NCI-H460 (cell line): ENCODE data around the gene CIC. TPM values are rescaled to one million over a fixed set of nuclear protein-coding genes. Genes with fewer than 3 reads are reported as not detected.
A peak's percentile ranks its signal among the peaks of the same experiment; 100 is the strongest.

ENCODE experiments used
- DNase-seq: peaks from one replicate; pipeline ENCODE4 v3.0.0-alpha.2; 2016; ENCODE audit warnings: low read depth; ENCODE audit errors: extremely low read depth
- total RNA-seq: library from RNA; depleted of rRNA; stranded (reverse); fragments of >200 nt; shearing (Covaris generic); gene quantifications from 2 replicates; pipeline ENCODE4 v1.2.3, GENCODE V29; 2014

The CIC gene
- total RNA-seq, 1 experiment from 2014 or later = 7.7 TPM

- no peak for DNase-seq
Observed at GRCh38 chr19:42303101-42303464, 34.0 kb downstream of the CIC start.

GRCh38 chr19:42303876-42304275 is 34.8 kb downstream of the CIC start:
- DNase-seq = no peak

- DNase-seq = no peak
Observed at GRCh38 chr19:42306646-42307045, 37.6 kb downstream of the CIC start.

- no peak for DNase-seq
Observed at GRCh38 chr19:42309686-42310085, 40.6 kb downstream of the CIC start.

- DNase-seq = no peak
Observed at GRCh38 chr19:42311657-42312056, 42.6 kb downstream of the CIC start.

GRCh38 chr19:42312370-42312769 is 43.3 kb downstream of the CIC start:
- no peak for DNase-seq

GRCh38 chr19:42313096-42313839 is 44.2 kb downstream of the CIC start, which contains the start of gene TMEM145:
Gene TMEM145 (plus strand): TSS chr19:42313309. CDS start chr19:42313377, 68 bp downstream.
- DNase-seq = no peak

- DNase-seq = no peak
Observed at GRCh38 chr19:42313840-42314755, 45.0 kb downstream of the CIC start.

- DNase-seq = no peak
Observed at GRCh38 chr19:42315024-42315423, 46.0 kb downstream of the CIC start.

GRCh38 chr19:42316223-42317211 is 47.5 kb downstream of the CIC start:
- no peak for DNase-seq

GRCh38 chr19:42317535-42317934 is 48.5 kb downstream of the CIC start:
- no peak for DNase-seq

- no peak for DNase-seq
Observed at GRCh38 chr19:42322305-42322704, 53.3 kb downstream of the CIC start.

- no peak for DNase-seq
Observed at GRCh38 chr19:42323473-42323851, 54.4 kb downstream of the CIC start.

GRCh38 chr19:42323852-42324654 is 55.0 kb downstream of the CIC start:
- DNase-seq = no peak

- no peak for DNase-seq
Observed at GRCh38 chr19:42324655-42325307, 55.7 kb downstream of the CIC start.

- peak; percentile 97 for DNase-seq
Observed at GRCh38 chr19:42325308-42325895, 56.4 kb downstream of the CIC start, which contains the start of gene MEGF8. Gene MEGF8 (plus strand): TSS chr19:42325635. CDS start chr19:42326244, 609 bp downstream.

GRCh38 chr19:42325896-42326771 is 57.1 kb downstream of the CIC start:
- no peak for DNase-seq

GRCh38 chr19:42326969-42327368 is 57.9 kb downstream of the CIC start:
- DNase-seq = no peak
